Activated CD8-positive, alpha-beta memory T cell treated with anti-CD3 and anti-CD28 coated beads, Interleukin-2, amount 50 U/mL, for 24 hours (primary cell): ENCODE results near the gene TCERG1L.

Experiments
- DNase-seq: peaks from one replicate; pipeline ENCODE4 v3.0.0-alpha.2; 2020; ENCODE audit errors: extremely low read depth

The TCERG1L gene

GRCh38 chr10:131315344-131315743, 3.8 kb upstream of the TCERG1L start:
- no peak for DNase-seq

GRCh38 chr10:131314799-131315198, 3.3 kb upstream of the TCERG1L start:
- no peak for DNase-seq

- DNase-seq, result no peak
Observed at GRCh38 chr10:131314148-131314547, 2.6 kb upstream of the TCERG1L start.

GRCh38 chr10:131313377-131313776, 1.9 kb upstream of the TCERG1L start:
- no peak for DNase-seq

GRCh38 chr10:131312478-131312836, 936 bp upstream of the TCERG1L start:
- no peak for DNase-seq

GRCh38 chr10:131311402-131311660, 190 bp downstream of the TCERG1L start:
- DNase-seq, result no peak

- no peak for DNase-seq
Observed at GRCh38 chr10:131310551-131311401, 745 bp downstream of the TCERG1L start.

- DNase-seq, result no peak
Observed at GRCh38 chr10:131310142-131310541, 1.4 kb downstream of the TCERG1L start.

GRCh38 chr10:131300508-131300907, 11.0 kb downstream of the TCERG1L start:
- DNase-seq, result no peak

- no peak for DNase-seq
Observed at GRCh38 chr10:131290781-131291180, 20.7 kb downstream of the TCERG1L start.

- no peak for DNase-seq
Observed at GRCh38 chr10:131288648-131289047, 22.9 kb downstream of the TCERG1L start.

- no peak for DNase-seq
Observed at GRCh38 chr10:131282961-131283360, 28.6 kb downstream of the TCERG1L start.

- DNase-seq, result no peak
Observed at GRCh38 chr10:131280101-131280500, 31.4 kb downstream of the TCERG1L start.

GRCh38 chr10:131279516-131279915, 32.0 kb downstream of the TCERG1L start:
- no peak for DNase-seq

GRCh38 chr10:131277969-131278368, 33.6 kb downstream of the TCERG1L start:
- no peak for DNase-seq

GRCh38 chr10:131277278-131277677, 34.2 kb downstream of the TCERG1L start:
- DNase-seq, result no peak

- DNase-seq, result no peak
Observed at GRCh38 chr10:131275691-131276090, 35.8 kb downstream of the TCERG1L start.

GRCh38 chr10:131274883-131275282, 36.6 kb downstream of the TCERG1L start:
- no peak for DNase-seq

- DNase-seq, result no peak
Observed at GRCh38 chr10:131274133-131274880, 37.2 kb downstream of the TCERG1L start.

GRCh38 chr10:131273476-131273875, 38.0 kb downstream of the TCERG1L start:
- no peak for DNase-seq

GRCh38 chr10:131272897-131273451, 38.5 kb downstream of the TCERG1L start:
- no peak for DNase-seq

GRCh38 chr10:131271966-131272365, 39.6 kb downstream of the TCERG1L start:
- DNase-seq, result no peak
